PC-9 (cell line): ENCODE results near the gene SCN2B. TPM values are rescaled to one million over a fixed set of nuclear protein-coding genes. Genes with fewer than 3 reads are reported as not detected.
"Not testable (repeated sequence)": the region's sequence is repeated elsewhere in the genome, so short reads cannot be mapped to it uniquely, and the experiment has no call there.

Experiments used
- BruUV-seq: library from RNA; stranded (reverse); fragments of 400-500 nt; replicated peaks from 2 replicates; lab custom pipeline; 2021; lab: Mats Ljungman, UMichigan
- CTCF ChIA-PET: fragments of 300-600 bp; sonication (Branson Sonifier 250); formaldehyde crosslinking; loops from one replicate; lab custom pipeline; 2022; ENCODE audit warnings: antibody characterized with exemption; lab: Charles Lee
- POLR2A ChIA-PET: fragments of 300-600 bp; sonication (Branson Sonifier 250); formaldehyde crosslinking; loops from one replicate; lab custom pipeline; 2022; ENCODE audit warnings: antibody characterized with exemption; ENCODE audit not compliant: unreplicated experiment; lab: Charles Lee
- DNase-seq, 2 experiments: peaks; one replicate each; pipeline versions ENCODE4 v3.0.0 to v3.0.0-alpha.2; 2015 to 2022; ENCODE audit warnings: mixed read lengths in 1 of 2
- H2AFZ ChIP-seq: fragments of 200-600 bp; sonication (generic); 2 replicates; pipeline ENCODE4 v1.8.1; 2017; ENCODE audit warnings: antibody characterized with exemption
- H3F3A ChIP-seq: fragments of 200-600 bp; sonication (generic); 2 replicates; pipeline ENCODE4 v1.8.1; 2017; ENCODE audit warnings: antibody characterized with exemption, mild to moderate bottlenecking, low read depth; ENCODE audit not compliant: insufficient read depth
- H3K27ac ChIP-seq: fragments of 200-600 bp; sonication (generic); 2 replicates; pipeline ENCODE4 v1.6.1; 2016; ENCODE audit warnings: mixed run types
- H3K27me3 ChIP-seq: fragments of 200-600 bp; sonication (generic); 2 replicates; pipeline ENCODE4 v1.6.1; 2016; ENCODE audit warnings: low read depth, mixed run types; ENCODE audit not compliant: insufficient read depth
- H3K36me3 ChIP-seq: fragments of 200-600 bp; sonication (generic); 2 replicates; pipeline ENCODE4 v1.6.1; 2016; ENCODE audit warnings: low read depth, mixed run types
- H3K4me1 ChIP-seq: fragments of 200-600 bp; sonication (generic); replicated peaks from 2 replicates; pipeline ENCODE4 v1.6.1; 2016; ENCODE audit warnings: mixed run types; ENCODE audit not compliant: insufficient read depth
- H3K4me2 ChIP-seq: fragments of 200-600 bp; sonication (generic); 2 replicates; pipeline ENCODE4 v1.6.1; 2017; ENCODE audit warnings: mixed run types
- H3K4me3 ChIP-seq: fragments of 200-600 bp; sonication (generic); 2 replicates; pipeline ENCODE4 v1.6.1; 2016; ENCODE audit warnings: mixed run types
- H3K79me2 ChIP-seq: fragments of 200-600 bp; sonication (generic); 2 replicates; pipeline ENCODE4 v1.6.1; 2017; ENCODE audit warnings: low read depth, mixed run types
- H3K9me2 ChIP-seq: fragments of 200-600 bp; sonication (generic); 2 replicates; pipeline ENCODE4 v1.8.1; 2017; ENCODE audit warnings: mild to moderate bottlenecking; ENCODE audit not compliant: insufficient read depth
- H3K9me3 ChIP-seq: fragments of 200-600 bp; sonication (generic); 2 replicates; pipeline ENCODE4 v1.8.1; 2016; ENCODE audit warnings: low read depth; ENCODE audit not compliant: insufficient read depth
- H4K20me1 ChIP-seq: fragments of 200-600 bp; sonication (generic); 2 replicates; pipeline ENCODE4 v1.8.1; 2017; ENCODE audit not compliant: insufficient read depth
- EZH2 ChIP-seq: fragments of 200-600 bp; sonication (generic); IDR thresholded peaks from 2 replicates; pipeline ENCODE4 v1.8.0; 2017; ENCODE audit warnings: antibody characterized with exemption, low read depth
- intact Hi-C: fragments of 100-400 bp; cut with micrococcal nuclease; formaldehyde crosslinking; loops from one replicate; pipeline ENCODE4 v1.10.0; 2022; ENCODE audit not compliant: unreplicated experiment
- total RNA-seq: library from RNA; stranded (reverse); gene quantifications from 2 replicates; pipeline ENCODE4 v1.2.3, GENCODE V29; 2021
- TF ChIP-seq, protein P1 (sequence below): fragments of 200-600 bp; sonication (generic); conservative IDR thresholded peaks from 2 replicates; pipeline ENCODE4 v1.6.1; 2017; ENCODE audit warnings: mixed run types, antibody characterized with exemption, mild to moderate bottlenecking, moderate library complexity

The SCN2B gene
- total RNA-seq, 1 experiment from 2014 or later = not detected

DNA sequence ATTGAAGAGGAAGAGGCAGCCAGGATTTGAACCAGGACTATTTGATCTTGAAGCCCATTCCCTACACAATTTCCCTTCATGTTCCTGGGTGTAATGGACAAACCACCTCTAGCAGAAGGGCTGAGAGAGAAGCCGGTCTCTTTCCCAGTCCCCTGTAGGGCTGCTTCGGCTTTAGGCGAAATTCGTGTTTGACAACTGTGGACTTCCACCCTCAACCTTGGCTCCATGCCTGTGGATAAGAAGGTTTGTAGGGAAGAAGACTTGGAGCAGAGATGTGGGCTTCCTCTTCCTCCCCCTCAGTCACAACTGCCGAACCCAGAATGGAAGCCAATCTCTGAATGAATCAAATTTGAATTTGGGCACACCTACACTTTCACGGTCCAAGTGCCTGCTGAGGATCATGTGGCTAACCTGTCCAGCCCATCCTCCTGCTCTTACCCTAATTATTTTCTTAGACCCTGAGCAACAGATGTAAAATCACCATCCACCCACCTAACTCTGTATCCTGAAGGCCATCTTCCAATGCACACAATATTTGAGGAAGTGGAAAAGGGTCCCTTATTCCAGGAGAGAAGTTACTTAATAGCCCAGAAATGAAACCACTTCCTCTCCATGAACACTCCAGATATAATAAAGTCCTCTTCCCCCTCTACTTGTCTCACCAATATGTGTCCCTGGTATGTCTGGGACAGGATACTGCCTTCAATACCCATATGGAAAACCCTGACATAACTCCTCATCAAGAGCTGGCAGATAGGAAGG is 10.1 kb upstream of the SCN2B start:
- Histone ChIP-seq H3K27me3 (peaks cover 27% of the 10 kb centered on the region), H3K9me2 (no peaks in the 10 kb centered on the region), H4K20me1 (no peaks in the 10 kb centered on the region), H3K4me2 (no peak overlapping the region), H3K79me2 (no peaks in the 10 kb centered on the region), H3K36me3 (no peaks in the 10 kb centered on the region), H3K4me1 (no peaks in the 10 kb centered on the region), H3K9me3 (no peaks in the 10 kb centered on the region), H3K4me3 (no peak overlapping the region), H3K27ac (no peak overlapping the region), H3F3A (no peaks in the 10 kb centered on the region), H2AFZ (no peak overlapping the region)
- BruUV-seq = no TSS peak
- ChIA-PET CTCF (no interaction called here), POLR2A (interaction anchor here (0.6 kb wide), 1 partner anchor 726 kb away, joined by 3 read pairs; no protein-coding TSS in a partner anchor)
- no peak for DNase-seq
- intact Hi-C loops = no loop called here
- no peak for TF ChIP-seq EZH2
- TF ChIP-seq, protein P1, sequence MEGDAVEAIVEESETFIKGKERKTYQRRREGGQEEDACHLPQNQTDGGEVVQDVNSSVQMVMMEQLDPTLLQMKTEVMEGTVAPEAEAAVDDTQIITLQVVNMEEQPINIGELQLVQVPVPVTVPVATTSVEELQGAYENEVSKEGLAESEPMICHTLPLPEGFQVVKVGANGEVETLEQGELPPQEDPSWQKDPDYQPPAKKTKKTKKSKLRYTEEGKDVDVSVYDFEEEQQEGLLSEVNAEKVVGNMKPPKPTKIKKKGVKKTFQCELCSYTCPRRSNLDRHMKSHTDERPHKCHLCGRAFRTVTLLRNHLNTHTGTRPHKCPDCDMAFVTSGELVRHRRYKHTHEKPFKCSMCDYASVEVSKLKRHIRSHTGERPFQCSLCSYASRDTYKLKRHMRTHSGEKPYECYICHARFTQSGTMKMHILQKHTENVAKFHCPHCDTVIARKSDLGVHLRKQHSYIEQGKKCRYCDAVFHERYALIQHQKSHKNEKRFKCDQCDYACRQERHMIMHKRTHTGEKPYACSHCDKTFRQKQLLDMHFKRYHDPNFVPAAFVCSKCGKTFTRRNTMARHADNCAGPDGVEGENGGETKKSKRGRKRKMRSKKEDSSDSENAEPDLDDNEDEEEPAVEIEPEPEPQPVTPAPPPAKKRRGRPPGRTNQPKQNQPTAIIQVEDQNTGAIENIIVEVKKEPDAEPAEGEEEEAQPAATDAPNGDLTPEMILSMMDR = no peak

DNA sequence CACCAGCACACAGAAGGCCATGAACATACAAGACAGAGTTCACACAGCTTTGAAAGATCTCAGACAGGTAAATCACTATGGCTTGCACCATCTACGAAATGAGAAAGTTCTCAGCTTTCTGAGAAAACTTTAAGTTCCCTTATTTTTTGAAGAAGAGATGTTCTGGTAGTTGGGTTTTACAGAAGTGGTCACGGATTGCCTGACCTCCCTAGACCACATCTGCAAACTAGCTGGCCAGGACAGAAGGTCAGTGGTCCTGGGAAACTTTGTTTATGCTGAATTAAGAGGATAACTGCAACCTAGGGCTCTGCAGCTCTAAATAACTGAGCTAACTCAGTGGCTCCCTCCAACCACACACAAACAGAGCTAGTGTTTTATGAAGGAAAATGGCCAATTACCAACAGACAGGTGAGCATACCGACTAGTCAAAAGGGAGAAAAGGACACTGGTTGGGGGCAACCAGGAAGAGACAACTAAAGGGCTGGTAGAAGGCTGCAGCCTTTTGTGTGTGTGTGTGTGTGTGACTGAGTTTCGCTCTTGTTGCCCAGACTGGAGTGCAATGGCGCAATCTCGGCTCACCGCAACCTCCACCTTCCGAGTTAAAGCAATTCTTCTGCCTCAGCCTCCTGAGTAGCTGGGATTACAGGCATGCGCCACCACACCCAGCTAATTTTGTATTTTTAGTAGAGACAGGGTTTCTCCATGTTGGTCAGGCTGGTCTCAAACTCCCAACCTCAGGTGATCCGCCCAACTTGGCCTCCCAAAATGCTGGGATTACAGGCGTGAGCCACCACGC is 8.5 kb upstream of the SCN2B start:
- POLR2A ChIA-PET = no interaction called here
- TF ChIP-seq EZH2 = no peak
- TF ChIP-seq, protein P1 = no peak
- H4K20me1 ChIP-seq = no peaks in the 10 kb centered on the region
- H2AFZ ChIP-seq = no peak overlapping the region
- no peak for DNase-seq
- H3K27me3 ChIP-seq = peaks cover 21% of the 10 kb centered on the region
- H3K4me2 ChIP-seq = no peak overlapping the region
- H3K4me1 ChIP-seq = no peaks in the 10 kb centered on the region
- no peaks in the 10 kb centered on the region for H3K9me3 ChIP-seq
- H3K9me2 ChIP-seq = no peaks in the 10 kb centered on the region
- BruUV-seq = no TSS peak
- H3K36me3 ChIP-seq = no peaks in the 10 kb centered on the region
- H3K79me2 ChIP-seq = no peaks in the 10 kb centered on the region
- no peak overlapping the region for H3K27ac ChIP-seq
- no peak overlapping the region for H3K4me3 ChIP-seq
- intact Hi-C loops = no loop called here
- H3F3A ChIP-seq = no peaks in the 10 kb centered on the region
- CTCF ChIA-PET = no interaction called here

DNA sequence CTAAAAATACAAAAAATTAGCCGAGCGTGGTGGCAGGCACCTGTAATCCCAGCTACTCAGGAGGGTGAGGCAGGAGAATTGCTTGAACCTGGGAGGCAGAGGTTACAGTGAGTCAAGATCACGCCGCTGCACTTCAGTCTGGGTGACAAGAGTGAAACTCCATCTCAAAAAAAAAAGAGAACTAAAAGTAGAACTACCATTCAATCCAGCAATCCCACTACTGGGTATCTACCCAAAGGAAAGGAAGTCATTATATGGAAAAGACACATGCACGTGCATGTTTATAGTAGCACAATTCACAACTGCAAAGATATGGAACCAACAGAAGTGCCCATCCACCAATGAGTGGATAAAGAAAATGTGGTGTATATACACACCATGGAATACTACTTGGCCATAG is 7.3 kb upstream of the SCN2B start:
- POLR2A ChIA-PET, H3K9me3 ChIP-seq, H3K9me2 ChIP-seq, H4K20me1 ChIP-seq, H3K36me3 ChIP-seq, H3F3A ChIP-seq, intact Hi-C loops, H3K27ac ChIP-seq, H3K79me2 ChIP-seq, CTCF ChIA-PET, H3K4me1 ChIP-seq, BruUV-seq, DNase-seq, H3K4me2 ChIP-seq, H2AFZ ChIP-seq, H3K4me3 ChIP-seq: not testable (repeated sequence)
- H3K27me3 ChIP-seq = peaks cover 13% of the 10 kb centered on the region; the same call in 1 of the 2 replicates
